ENCODE results near the gene DDX28.

The DDX28 gene

GRCh38 chr16:68022728-68023537, at the start of gene DDX28, which contains the start of gene DUS2:
TSS of gene DDX28 (minus strand) at chr16:68023232. CDS start at chr16:68023202, 30 bp downstream.
TSS of gene DUS2 (plus strand) at chr16:68023284. CDS start at chr16:68038024, 14,740 bp downstream.
- in situ Hi-C loops (cut with HindIII; ENCODE audit: low sequenced_read_pairs), result no loop called here
- TF ChIP-seq CTCF (IDR thresholded peaks at IDR 0.05; ENCODE audit: low read depth, low read length), result no peak
- peak; percentile 93 for DNase-seq (ENCODE audit: low read depth, low spot score)
- peak within 1 kb of the TSS; percentile 87 for H3K4me3 ChIP-seq (ENCODE audit: low read depth, low read length)

- TF ChIP-seq CTCF (IDR thresholded peaks at IDR 0.05; ENCODE audit: low read depth, low read length), result no peak
- in situ Hi-C loops (cut with HindIII; ENCODE audit: low sequenced_read_pairs), result no loop called here
- peak; percentile 51 for DNase-seq (ENCODE audit: low read depth, low spot score)
- no peak overlapping the region for H3K4me3 ChIP-seq (ENCODE audit: low read depth, low read length)
Observed at GRCh38 chr16:68072038-68072695, 49.1 kb upstream of the DDX28 start.

- no peak for TF ChIP-seq CTCF (IDR thresholded peaks at IDR 0.05; ENCODE audit: low read depth, low read length)
- DNase-seq (ENCODE audit: low read depth, low spot score), result no peak
- H3K4me3 ChIP-seq (ENCODE audit: low read depth, low read length), result no peak overlapping the region
- in situ Hi-C loops (cut with HindIII; ENCODE audit: low sequenced_read_pairs), result no loop called here
Observed at GRCh38 chr16:68071518-68071901, 48.5 kb upstream of the DDX28 start.

GRCh38 chr16:68070806-68071517, 47.9 kb upstream of the DDX28 start:
- TF ChIP-seq CTCF (IDR thresholded peaks at IDR 0.05; ENCODE audit: low read depth, low read length), result no peak
- no peak for DNase-seq (ENCODE audit: low read depth, low spot score)
- H3K4me3 ChIP-seq (ENCODE audit: low read depth, low read length), result no peak overlapping the region
- in situ Hi-C loops (cut with HindIII; ENCODE audit: low sequenced_read_pairs), result no loop called here

- no peak for DNase-seq (ENCODE audit: low read depth, low spot score)
- in situ Hi-C loops (cut with HindIII; ENCODE audit: low sequenced_read_pairs), result no loop called here
- H3K4me3 ChIP-seq (ENCODE audit: low read depth, low read length), result no peak overlapping the region
- TF ChIP-seq CTCF (IDR thresholded peaks at IDR 0.05; ENCODE audit: low read depth, low read length), result no peak
Observed at GRCh38 chr16:68070249-68070730, 47.3 kb upstream of the DDX28 start.

GRCh38 chr16:68069511-68070248, 46.6 kb upstream of the DDX28 start:
- TF ChIP-seq CTCF (IDR thresholded peaks at IDR 0.05; ENCODE audit: low read depth, low read length), result no peak
- in situ Hi-C loops (cut with HindIII; ENCODE audit: low sequenced_read_pairs), result no loop called here
- no peak overlapping the region for H3K4me3 ChIP-seq (ENCODE audit: low read depth, low read length)
- no peak for DNase-seq (ENCODE audit: low read depth, low spot score)
